Skeletal muscle tissue (tissue), 4 donors: Measurements from ENCODE around the gene TLE4. TPM values are rescaled to one million over a fixed set of nuclear protein-coding genes. Genes with fewer than 3 reads are reported as not detected.

Source experiments
- H3K27ac ChIP-seq: one replicate; pipeline ENCODE4 v1.7.0; 2013; ENCODE audit warnings: mild to moderate bottlenecking, low read depth, low read length, inconsistent platforms
- H3K27me3 ChIP-seq, 3 donors: one replicate each; pipeline ENCODE4 v1.7.0; 2013; ENCODE audit warnings: low read length in 3 of 3; ENCODE audit not compliant: control insufficient read depth in 3 of 3, insufficient read depth in 3 of 3
- H3K36me3 ChIP-seq, 3 donors: one replicate each; pipeline ENCODE4 v1.7.0; 2013; ENCODE audit warnings: low read length in 3 of 3; ENCODE audit not compliant: control insufficient read depth in 3 of 3, insufficient read depth in 3 of 3
- H3K4me1 ChIP-seq, 3 donors: one replicate each; pipeline ENCODE4 v1.7.0; 2013; ENCODE audit warnings: low read length in 3 of 3, mild to moderate bottlenecking in 3 of 3; ENCODE audit not compliant: control insufficient read depth in 3 of 3, insufficient read depth in 3 of 3
- H3K4me3 ChIP-seq, 3 donors: one replicate each; pipeline ENCODE4 v1.7.0; 2013; ENCODE audit warnings: low read length in 3 of 3
- H3K9ac ChIP-seq, 3 donors: one replicate each; pipeline ENCODE4 v1.7.0; 2013; ENCODE audit warnings: low read length in 3 of 3, mild to moderate bottlenecking in 3 of 3, moderate library complexity in 2 of 3, low read depth in 1 of 3
- H3K9me3 ChIP-seq, 3 donors: one replicate each; pipeline ENCODE4 v1.7.0; 2013; ENCODE audit warnings: low read length in 3 of 3; ENCODE audit not compliant: control insufficient read depth in 3 of 3
- total RNA-seq: library from RNA; depleted of rRNA; stranded (reverse); fragments of >200 nt; gene quantifications from one replicate; pipeline ENCODE4 v1.2.3, GENCODE V29; 2014
- donor health status: Osteomylitis.

Gene TLE4
- total RNA-seq, 1 donor from 2014 or later, result 14.6 TPM

DNA sequence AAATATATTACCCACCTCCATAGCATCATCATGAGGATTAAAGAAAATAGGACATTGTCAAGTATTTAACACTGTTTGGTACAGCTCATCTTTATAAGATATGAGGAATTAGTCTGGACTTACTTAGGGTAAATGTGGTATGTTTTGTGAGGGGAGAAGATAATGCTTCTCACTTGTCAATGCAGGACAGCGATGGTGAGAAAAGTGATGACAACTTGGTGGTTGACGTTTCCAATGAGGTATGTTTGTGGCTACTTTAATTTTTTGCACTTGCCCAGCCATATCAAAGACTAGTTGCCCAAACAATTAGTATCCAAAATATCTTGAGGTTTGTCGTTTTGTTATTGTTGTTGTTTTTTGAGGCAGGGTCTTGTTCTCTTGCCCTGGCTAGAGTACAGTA is 133.9 kb downstream of the TLE4 start:
- Histone ChIP-seq H3K4me3 (no peak overlapping the region), H3K27me3 (no peaks in the 10 kb centered on the region), H3K9me3 (no peaks in the 10 kb centered on the region), H3K27ac (no peak overlapping the region), H3K9ac (no peak overlapping the region), H3K4me1 (no peaks in the 10 kb centered on the region), H3K36me3 (peaks cover 15 to 44% (median 37%) of the 10 kb centered on the region in 3 donors)

DNA sequence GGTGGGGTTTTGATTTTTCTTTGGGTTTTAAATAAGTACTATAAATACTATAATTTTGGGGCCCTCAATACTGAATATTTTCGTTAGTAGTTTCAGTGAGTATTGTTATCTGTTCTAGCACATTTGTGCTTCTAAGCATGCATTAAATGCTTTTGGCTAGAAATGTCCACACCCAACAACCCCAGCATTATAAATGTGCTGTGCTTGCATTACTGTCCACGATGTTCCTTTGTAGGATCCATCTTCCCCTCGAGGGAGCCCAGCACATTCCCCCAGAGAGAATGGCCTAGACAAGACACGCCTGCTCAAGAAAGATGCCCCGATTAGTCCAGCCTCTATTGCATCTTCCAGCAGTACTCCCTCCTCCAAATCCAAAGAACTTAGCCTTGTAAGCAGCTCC is 134.7 kb downstream of the TLE4 start:
- Histone ChIP-seq H3K36me3 (peaks cover 17 to 47% (median 41%) of the 10 kb centered on the region in 3 donors), H3K4me3 (no peak overlapping the region), H3K27ac (no peak overlapping the region), H3K9me3 (no peaks in the 10 kb centered on the region), H3K27me3 (no peaks in the 10 kb centered on the region), H3K9ac (no peak overlapping the region), H3K4me1 (no peaks in the 10 kb centered on the region)

DNA sequence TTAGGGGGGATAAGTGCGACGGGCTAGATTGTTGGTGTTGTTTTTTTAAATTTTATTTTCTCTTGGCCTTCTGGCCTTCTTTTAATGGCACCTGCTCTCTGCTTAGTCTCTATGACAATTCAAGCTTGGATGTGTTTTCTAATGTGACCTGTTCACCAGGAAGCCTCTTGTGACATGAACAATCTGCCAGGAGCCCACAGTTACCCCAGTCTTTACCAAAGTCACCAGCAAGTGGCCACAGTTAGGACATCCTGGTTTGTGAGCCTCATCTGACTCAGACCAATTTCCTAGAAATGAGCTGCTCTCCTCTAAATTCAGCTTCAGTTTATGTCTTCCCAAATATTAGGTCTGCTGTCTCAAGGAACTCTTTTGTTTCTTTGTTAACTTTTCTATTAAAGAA is 135.8 kb downstream of the TLE4 start:
- Histone ChIP-seq H3K9ac (no peak overlapping the region), H3K9me3 (no peaks in the 10 kb centered on the region), H3K36me3 (peaks cover 17 to 52% (median 42%) of the 10 kb centered on the region in 3 donors), H3K27ac (no peak overlapping the region), H3K4me1 (no peaks in the 10 kb centered on the region), H3K27me3 (no peaks in the 10 kb centered on the region), H3K4me3 (no peak overlapping the region)

DNA sequence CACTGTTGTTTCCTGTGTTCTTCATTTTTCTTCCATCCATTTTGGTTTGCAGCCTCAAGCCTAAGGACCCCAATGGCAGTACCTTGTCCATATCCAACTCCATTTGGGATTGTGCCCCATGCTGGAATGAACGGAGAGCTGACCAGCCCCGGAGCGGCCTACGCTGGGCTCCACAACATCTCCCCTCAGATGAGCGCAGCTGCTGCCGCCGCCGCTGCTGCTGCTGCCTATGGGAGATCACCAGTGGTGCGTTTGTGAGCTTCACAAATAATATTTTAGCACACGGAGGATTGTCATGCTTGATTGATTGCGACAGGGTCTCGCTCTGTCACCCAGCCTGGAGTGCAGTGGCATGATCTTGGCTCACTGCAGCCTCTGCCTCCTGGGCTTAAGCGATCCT is 136.8 kb downstream of the TLE4 start:
- H3K9ac ChIP-seq, result no peak overlapping the region
- H3K27me3 ChIP-seq, result no peaks in the 10 kb centered on the region
- H3K4me1 ChIP-seq, result no peaks in the 10 kb centered on the region
- peaks cover 17 to 59% (median 49%) of the 10 kb centered on the region in 3 donors for H3K36me3 ChIP-seq
- no peak overlapping the region for H3K4me3 ChIP-seq
- H3K27ac ChIP-seq, result no peak overlapping the region
- H3K9me3 ChIP-seq, result no peaks in the 10 kb centered on the region

DNA sequence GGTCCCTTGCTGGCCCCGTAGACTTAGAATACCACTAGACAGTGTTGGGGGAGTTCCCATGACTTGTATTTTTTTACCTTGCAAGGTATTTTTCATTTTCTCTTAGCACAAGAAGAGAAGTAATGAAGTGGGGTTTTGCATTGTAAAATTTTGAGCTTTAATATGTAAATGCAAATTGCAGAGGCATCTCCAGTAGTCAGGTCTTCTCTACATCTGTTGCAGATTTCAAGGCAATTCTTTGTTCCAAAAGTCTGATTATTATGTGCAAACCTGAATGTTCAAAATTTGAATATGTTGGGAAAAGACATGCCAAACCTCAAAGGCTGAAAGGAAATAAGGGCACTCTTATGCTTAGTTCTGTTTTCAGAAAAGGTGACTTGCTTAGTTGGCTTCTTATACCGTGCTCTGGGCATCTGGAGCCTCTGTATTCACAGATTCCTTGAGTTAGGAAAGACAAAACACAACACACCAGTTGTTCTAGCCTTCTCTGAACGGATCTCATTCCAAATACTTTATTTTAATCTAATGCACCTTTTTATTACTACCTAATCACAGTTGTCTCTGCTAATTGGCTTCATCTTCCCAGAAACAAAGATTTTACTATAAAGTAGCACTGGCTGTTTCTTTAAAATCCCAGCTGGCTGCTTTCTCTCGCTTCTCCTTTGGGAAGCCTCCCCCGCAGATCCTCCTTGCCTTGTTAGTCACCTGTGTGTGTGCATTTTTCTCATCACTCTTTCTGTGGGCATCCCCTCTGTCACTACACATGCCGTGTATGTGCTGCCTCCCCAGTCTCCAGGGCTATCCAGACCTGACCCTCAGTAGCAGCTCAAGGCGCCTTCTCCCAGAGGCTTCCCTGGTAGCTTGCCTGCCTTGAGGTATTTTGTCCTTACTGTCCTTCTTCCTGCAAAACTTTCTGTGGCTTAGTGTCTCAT is 138.2 kb downstream of the TLE4 start:
- H3K36me3 ChIP-seq, result peaks cover 17 to 68% (median 46%) of the 10 kb centered on the region in 3 donors
- H3K4me3 ChIP-seq, result no peak overlapping the region
- no peak overlapping the region for H3K27ac ChIP-seq
- H3K9me3 ChIP-seq, result no peaks in the 10 kb centered on the region
- H3K4me1 ChIP-seq, result no peaks in the 10 kb centered on the region
- no peak overlapping the region for H3K9ac ChIP-seq
- H3K27me3 ChIP-seq, result no peaks in the 10 kb centered on the region

DNA sequence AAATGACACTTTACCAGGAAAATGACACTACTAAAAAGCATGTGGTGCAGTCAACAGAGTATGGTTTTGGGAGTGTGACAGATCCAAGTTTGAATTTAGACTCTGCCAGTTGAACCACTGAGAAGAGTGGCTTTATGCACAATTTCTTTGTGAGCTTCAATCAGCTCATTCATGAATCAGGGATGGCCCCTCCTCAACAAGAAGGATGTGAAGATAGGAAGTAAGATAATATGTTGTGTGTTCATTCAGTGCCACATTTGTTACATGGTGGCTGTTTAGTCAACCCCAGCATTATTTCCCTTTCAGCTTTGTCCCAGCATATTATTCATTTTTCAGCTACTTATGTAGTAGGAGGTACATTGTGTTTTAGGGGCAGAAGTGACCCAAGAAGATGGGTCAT is 140.1 kb downstream of the TLE4 start:
- Histone ChIP-seq H3K9me3 (no peaks in the 10 kb centered on the region), H3K9ac (no peak overlapping the region), H3K36me3 (peaks cover 25 to 72% (median 55%) of the 10 kb centered on the region in 3 donors), H3K4me1 (no peaks in the 10 kb centered on the region), H3K27me3 (no peaks in the 10 kb centered on the region), H3K4me3 (no peak overlapping the region), H3K27ac (no peak overlapping the region)

DNA sequence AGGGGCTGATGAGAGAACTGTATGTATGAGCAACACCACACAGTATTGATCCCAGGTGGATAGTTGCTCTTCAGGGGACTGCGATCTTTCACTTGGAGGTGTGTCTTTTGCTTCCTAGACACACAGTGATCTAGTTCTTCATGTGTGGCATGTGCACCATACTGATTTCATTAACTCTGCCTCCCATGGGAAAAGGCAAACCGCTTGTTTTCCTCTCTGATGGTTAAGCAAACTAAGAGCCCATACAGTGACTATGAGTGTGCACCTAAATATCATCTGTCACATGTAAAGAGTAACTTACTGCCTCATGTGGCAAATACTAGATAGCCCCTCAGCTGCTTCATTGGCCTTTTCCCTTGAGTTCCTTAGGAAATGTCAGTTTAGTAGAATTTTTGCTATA is 147.3 kb downstream of the TLE4 start:
- Histone ChIP-seq H3K4me1 (no peaks in the 10 kb centered on the region), H3K4me3 (no peak overlapping the region), H3K9ac (no peak overlapping the region), H3K27me3 (no peaks in the 10 kb centered on the region), H3K36me3 (peaks cover 64 to 91% (median 79%) of the 10 kb centered on the region in 3 donors), H3K27ac (no peak overlapping the region), H3K9me3 (no peaks in the 10 kb centered on the region)

DNA sequence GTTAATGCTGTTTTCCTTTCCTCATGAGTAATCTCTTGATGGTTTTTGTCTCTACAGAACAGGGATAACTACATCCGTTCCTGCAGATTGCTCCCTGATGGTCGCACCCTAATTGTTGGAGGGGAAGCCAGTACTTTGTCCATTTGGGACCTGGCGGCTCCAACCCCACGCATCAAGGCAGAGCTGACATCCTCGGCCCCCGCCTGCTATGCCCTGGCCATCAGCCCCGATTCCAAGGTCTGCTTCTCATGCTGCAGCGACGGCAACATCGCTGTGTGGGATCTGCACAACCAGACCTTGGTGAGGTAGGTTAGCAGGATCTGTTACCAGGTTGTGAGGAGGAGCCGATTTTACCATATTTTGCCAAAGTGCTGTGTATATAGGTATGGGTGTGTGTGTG is 148.2 kb downstream of the TLE4 start:
- H3K27me3 ChIP-seq, result no peaks in the 10 kb centered on the region
- no peak overlapping the region for H3K27ac ChIP-seq
- peaks cover 70 to 89% (median 87%) of the 10 kb centered on the region in 3 donors for H3K36me3 ChIP-seq
- no peak overlapping the region for H3K9ac ChIP-seq
- no peaks in the 10 kb centered on the region for H3K4me1 ChIP-seq
- H3K4me3 ChIP-seq, result no peak overlapping the region
- no peaks in the 10 kb centered on the region for H3K9me3 ChIP-seq

DNA sequence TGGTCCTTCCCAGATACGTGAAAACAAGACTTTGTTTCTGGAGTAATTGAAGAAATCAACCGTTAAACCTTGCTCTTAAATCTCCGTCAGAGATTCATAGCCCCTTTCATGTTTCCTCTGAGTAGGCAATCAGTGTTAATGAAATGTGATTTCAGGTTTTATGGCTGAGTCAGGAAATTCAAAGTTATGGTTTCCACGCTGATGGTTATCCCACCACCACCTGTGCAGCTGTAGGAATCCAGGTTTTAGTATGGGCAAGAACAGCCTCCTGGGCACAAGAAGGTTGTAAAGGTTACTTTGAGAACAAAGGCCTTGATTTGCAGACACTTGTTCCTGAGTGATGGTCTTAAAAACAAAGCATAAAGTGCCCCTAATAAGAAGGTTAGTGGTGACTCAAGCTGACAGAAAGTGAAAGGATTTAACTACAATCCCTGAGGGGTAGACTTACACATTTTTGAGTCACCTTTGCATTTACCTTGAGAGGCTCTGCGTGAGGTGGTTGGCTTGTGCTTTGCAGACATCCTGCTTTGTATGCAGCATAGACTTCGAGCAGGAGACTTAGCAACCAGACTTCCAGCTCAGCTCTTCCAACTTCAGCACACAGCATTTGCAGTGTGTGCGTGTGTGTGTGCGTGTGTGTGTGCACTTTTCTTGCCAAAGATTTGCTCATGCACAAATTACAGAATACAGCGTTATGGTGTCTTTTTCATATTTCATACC is 159.6 kb downstream of the TLE4 start:
- Histone ChIP-seq H3K4me3 (no peak overlapping the region), H3K9me3 (no peaks in the 10 kb centered on the region), H3K36me3 (peaks cover 3 to 7% (median 5%) of the 10 kb centered on the region in 3 donors), H3K4me1 (peaks cover 0 to 3% (median 2%) of the 10 kb centered on the region in 3 donors), H3K27ac (no peak overlapping the region), H3K9ac (no peak overlapping the region), H3K27me3 (no peaks in the 10 kb centered on the region)
